K562 (cell line): ENCODE measurements around the gene YJEFN3. TPM values are rescaled to one million over a fixed set of nuclear protein-coding genes. Genes with fewer than 3 reads are reported as not detected.

Experiments
- ATAC-seq: fragments of 200-7000 bp; cut with Tn5 transposase; 3 replicates; pipeline ENCODE4 v1.9.1; 2020; ENCODE audit warnings: moderate library complexity
- BruUV-seq: library from RNA; stranded (reverse); fragments of 400-500 nt; replicated peaks from 2 replicates; lab custom pipeline; 2021; lab: Mats Ljungman, UMichigan
- CTCF ChIA-PET: fragments of 300-600 bp; formaldehyde crosslinking; extraction: SDS; loops from one replicate; lab custom pipeline; 2021; ENCODE audit warnings: low intra/inter-chr PET ratio; lab: Yijun Ruan, JAX
- POLR2A ChIA-PET: fragments of 300-600, 350-650 bp; sonication (Branson Sonifier 250); formaldehyde crosslinking; extraction: SDS; loops from one replicate; lab custom pipeline; 2021; ENCODE audit warnings: antibody characterized with exemption, inconsistent platforms; lab: Yijun Ruan, JAX
- DNase-seq, 4 experiments: peaks; one replicate each; pipeline versions ENCODE4 v3.0.0 to v3.0.0-alpha.2; 2011 to 2018; ENCODE audit warnings: low spot score in 3 of 4, mixed read lengths in 3 of 4; ENCODE audit errors: extremely low read depth in 1 of 4
- FAIRE-seq: peaks from 2 replicates; lab custom pipeline; 2011; peaks lifted over from hg19 to GRCh38; lab: Jason Lieb, UNC
- H2AFZ ChIP-seq: 2 replicates; pipeline ENCODE4 v1.6.0; 2011; ENCODE audit warnings: low read depth, low read length, control low read depth, inconsistent platforms
- H3K27ac ChIP-seq: fragments of 200-600 bp; 3 replicates; pipeline ENCODE4 v1.8.0; 2011; ENCODE audit warnings: low read depth, mild to moderate bottlenecking, control low read depth, inconsistent platforms, low read length, moderate library complexity, mixed read lengths; ENCODE audit errors: extremely low read depth
- H3K27me3 ChIP-seq, 2 experiments: fragments of 300-600 bp in 1 of 2; 2 replicates in 1 of 2; 3 replicates in 1 of 2; pipeline versions ENCODE4 v1.6.0 to v1.8.0; 2011; ENCODE audit warnings: inconsistent platforms in 2 of 2, low read length in 2 of 2, mild to moderate bottlenecking in 1 of 2, mixed read lengths in 1 of 2, moderate library complexity in 1 of 2; ENCODE audit not compliant: control insufficient read depth in 2 of 2, insufficient read depth in 2 of 2
- H3K36me3 ChIP-seq: fragments of 300-600 bp; 3 replicates; pipeline ENCODE4 v1.8.0; 2011; ENCODE audit warnings: mild to moderate bottlenecking, low read length, inconsistent platforms; ENCODE audit not compliant: control insufficient read depth, insufficient read depth
- H3K4me1 ChIP-seq, 2 experiments: fragments of 200-600 bp in 1 of 2; replicated peaks in 1 of 2; 2 replicates in 1 of 2; 3 replicates in 1 of 2; pipeline versions ENCODE4 v1.5.1 to v1.8.0; 2011; ENCODE audit warnings: inconsistent platforms in 2 of 2, low read length in 2 of 2, mild to moderate bottlenecking in 1 of 2, mixed read lengths in 1 of 2, moderate library complexity in 1 of 2; ENCODE audit not compliant: control insufficient read depth in 2 of 2, insufficient read depth in 2 of 2
- H3K4me2 ChIP-seq: 2 replicates; pipeline ENCODE4 v1.6.1; 2011; ENCODE audit warnings: low read length, control low read depth, inconsistent platforms, mixed read lengths; ENCODE audit not compliant: insufficient read depth
- H3K4me3 ChIP-seq: fragments of 200-600 bp; sonication (generic), shearing (Covaris generic); 2 replicates; pipeline ENCODE4 v1.5.1; 2016; ENCODE audit warnings: control low read depth, inconsistent platforms
- H3K79me2 ChIP-seq: fragments of 200-600 bp; 3 replicates; pipeline ENCODE4 v1.8.0; 2011; ENCODE audit warnings: low read length, inconsistent platforms; ENCODE audit not compliant: control insufficient read depth, insufficient read depth
- H3K9ac ChIP-seq, 2 experiments: 2 replicates each; pipeline versions ENCODE4 v1.6.0 to v1.6.1; 2011; ENCODE audit warnings: low read depth in 2 of 2, low read length in 2 of 2, control low read depth in 1 of 2, inconsistent platforms in 1 of 2, mild to moderate bottlenecking in 1 of 2, mixed read lengths in 1 of 2; ENCODE audit not compliant: insufficient read depth in 1 of 2
- H3K9me1 ChIP-seq: one replicate; pipeline ENCODE4 v1.6.0; 2011; ENCODE audit warnings: inconsistent platforms, mild to moderate bottlenecking, low read length, moderate library complexity; ENCODE audit not compliant: control insufficient read depth, insufficient read depth
- H3K9me3 ChIP-seq: replicated peaks from 2 replicates; pipeline ENCODE4 v1.5.1; 2011; ENCODE audit warnings: low read depth, low read length, inconsistent platforms; ENCODE audit not compliant: control insufficient read depth, insufficient read depth
- H4K20me1 ChIP-seq: replicated peaks from 2 replicates; pipeline ENCODE4 v1.6.1; 2011; ENCODE audit warnings: low read length, inconsistent platforms, mixed read lengths; ENCODE audit not compliant: control insufficient read depth, insufficient read depth
- CXXC5 ChIP-seq: fragments of 250-450 bp; sonication (Bioruptor Pico); IDR thresholded peaks from 2 replicates; pipeline ENCODE4 v1.8.0; 2022; ENCODE audit warnings: inconsistent platforms, mild to moderate bottlenecking, moderate library complexity
- GABPA ChIP-seq: fragments of 200-800 bp; sonication (Bioruptor generic); conservative IDR thresholded peaks from 2 replicates; pipeline ENCODE4 v1.6.1; 2016; ENCODE audit warnings: low read depth, missing genetic modification characterization, missing compliant biosample characterization
- HES1 ChIP-seq: fragments of 450-650 bp; IDR thresholded peaks from 2 replicates; pipeline ENCODE4 v1.6.1; 2016; ENCODE audit warnings: low read depth, mild to moderate bottlenecking, moderate library complexity
- HLTF ChIP-seq: fragments of 450-650 bp; IDR thresholded peaks from 2 replicates; pipeline ENCODE4 v1.6.1; 2016
- HNRNPLL ChIP-seq: fragments of 200-400 bp; formaldehyde crosslinking; IDR thresholded peaks from 2 replicates; pipeline ENCODE4 v1.6.1; 2017; ENCODE audit warnings: low read length, low read depth, mild to moderate bottlenecking; ENCODE audit not compliant: poor library complexity, severe bottlenecking
- KAT8 ChIP-seq: fragments of 450-650 bp; IDR thresholded peaks from 2 replicates; pipeline ENCODE4 v1.6.1; 2016; ENCODE audit warnings: low read depth, mild to moderate bottlenecking
- KDM5B ChIP-seq: fragments of 200-600 bp; sonication (generic); IDR thresholded peaks from 2 replicates; pipeline ENCODE4 v1.6.1; 2012; ENCODE audit warnings: low read depth, mild to moderate bottlenecking, moderate library complexity, low read length, control low read depth, inconsistent platforms; ENCODE audit not compliant: insufficient replicate concordance
- NFE2L1 ChIP-seq: fragments of 450-650 bp; IDR thresholded peaks from 2 replicates; pipeline ENCODE4 v1.6.1; 2016; ENCODE audit warnings: missing genetic modification characterization, low read depth, mild to moderate bottlenecking, missing compliant biosample characterization, moderate library complexity, borderline replicate concordance
- PHB2 ChIP-seq: fragments of 450-650 bp; IDR thresholded peaks from 2 replicates; pipeline ENCODE4 v1.6.1; 2017; ENCODE audit warnings: low read depth
- PML ChIP-seq: IDR thresholded peaks from 2 replicates; pipeline ENCODE4 v1.6.1; 2012; ENCODE audit warnings: low read length, inconsistent platforms
- PRPF4 ChIP-seq: fragments of 200-400 bp; formaldehyde crosslinking; IDR thresholded peaks from one replicate; pipeline ENCODE4 v1.6.1; 2017; ENCODE audit warnings: low read length, low read depth, mild to moderate bottlenecking; ENCODE audit not compliant: insufficient read depth, poor library complexity, severe bottlenecking
- RNF2 ChIP-seq: sonication (generic); IDR thresholded peaks from 2 replicates; pipeline ENCODE4 v1.6.1; 2016
- RUNX1 ChIP-seq: sonication (generic); IDR thresholded peaks from 2 replicates; pipeline ENCODE4 v1.6.1; 2016; ENCODE audit warnings: antibody characterized with exemption, low read depth
- TGIF2 ChIP-seq: sonication (generic); formaldehyde crosslinking; IDR thresholded peaks from 2 replicates; pipeline ENCODE4 v1.8.1; 2022; ENCODE audit warnings: mild to moderate bottlenecking, missing genetic modification reagents, moderate library complexity
- ZBTB1 ChIP-seq: sonication (generic); formaldehyde crosslinking; IDR thresholded peaks from 2 replicates; pipeline ENCODE4 v1.8.1; 2023; ENCODE audit warnings: missing genetic modification reagents, low read depth, mild to moderate bottlenecking, borderline replicate concordance
- ZMIZ1 ChIP-seq, 2 experiments: fragments of 150-350 bp in 1 of 2; IDR thresholded peaks; 2 replicates each; pipeline ENCODE4 v1.6.1; 2012 to 2016; ENCODE audit warnings: low read depth in 2 of 2, low read length in 2 of 2, mild to moderate bottlenecking in 1 of 2, moderate library complexity in 1 of 2
- ZZZ3 ChIP-seq: fragments of 450-650 bp; IDR thresholded peaks from 2 replicates; pipeline ENCODE4 v1.6.1; 2016; ENCODE audit warnings: antibody characterized with exemption, mild to moderate bottlenecking, moderate library complexity
- WGBS: fragments of 100-300 bp; shearing (Covaris generic); methylation state at CpG from one replicate; pipeline ENCODE4 v1.1.6; 2016; ENCODE audit warnings: low coverage, mixed read lengths; ENCODE audit not compliant: insufficient coverage; ENCODE audit errors: missing lambda C conversion rate; 5-methylcytosine and 5-hydroxymethylcytosine counted together
- in situ Hi-C: fragments of 300-500 bp; cut with MboI; formaldehyde crosslinking; loops from 4 replicates; pipeline ENCODE4 v1.15.0; 2018; ENCODE audit warnings: inconsistent platforms, mixed read lengths
- intact Hi-C: fragments of 100-400 bp; cut with micrococcal nuclease; formaldehyde crosslinking; loops from 2 replicates; pipeline ENCODE4 v1.14.2; 2022
- polyA plus RNA-seq, 8 experiments: library from polyadenylated mRNA; depleted of rRNA in 4 of 8; stranded (reverse) in 5 of 8; unstranded in 3 of 8; fragments of >200 nt; fragmentation: Nextera tagmentation in 2 of 8; fragmentation: Illumina TruSeq in 1 of 8; extraction: Ambion mirVana in 2 of 8; extraction: Trizol in 1 of 8; gene quantifications; 2 replicates each; pipeline versions ENCODE4 v1.2.1 to v1.2.3, GENCODE V29; 2011 to 2014; ENCODE audit warnings: inconsistent platforms in 1 of 8, missing spikeins in 1 of 8
- total RNA-seq, 7 experiments: library from RNA; depleted of rRNA in 6 of 7; stranded (reverse); fragments of >200 nt in 6 of 7; fragmentation: Illumina TruSeq in 2 of 7; extraction: Trizol in 2 of 7; gene quantifications; 2 replicates each; pipeline versions ENCODE4 v1.2.1 to v1.2.3, GENCODE V29; 2011 to 2021; ENCODE audit warnings: low replicate concordance in 1 of 7

The YJEFN3 gene
- total and polyA plus RNA-seq, 9 of the 15 experiments (the other 6 are each of a cell fraction or from before 2014, with no cell fraction given): 0.04 to 5.8 (median 1.3) TPM; not detected in 1

- no peaks in the 10 kb centered on the region for H3K79me2 ChIP-seq
- POLR2A ChIA-PET: interaction anchor here (1.1 kb wide), 1 partner anchor 11 kb away, joined by 3 read pairs; no protein-coding TSS in a partner anchor
- CTCF ChIA-PET: no interaction called here
- H3K4me1 ChIP-seq: peaks cover 0 to 25% of the 10 kb centered on the region in 2 experiments; a peak in 2 of 5 replicates
- no peaks in the 10 kb centered on the region for H3K9me3 ChIP-seq
- no peak for FAIRE-seq
- no peak overlapping the region for H3K4me3 ChIP-seq
- BruUV-seq: no TSS peak
- no peak overlapping the region for H2AFZ ChIP-seq
- no peaks in the 10 kb centered on the region for H3K9me1 ChIP-seq
- H3K9ac ChIP-seq: no peak overlapping the region
- H4K20me1 ChIP-seq: peaks cover 7% of the 10 kb centered on the region; the same call in 1 of the 2 replicates
- 10% methylated on average over 16 of the region's 16 CpGs for WGBS
- no peak for DNase-seq
- no peak overlapping the region for H3K27ac ChIP-seq
- peaks cover 0 to 21% of the 10 kb centered on the region in 2 experiments; a peak in 3 of 5 replicates for H3K27me3 ChIP-seq
- intact Hi-C loops: no loop called here
- H3K4me2 ChIP-seq: no peak overlapping the region
- no peak for ATAC-seq
- in situ Hi-C loops: loop anchor here (10.0 kb wide), 1 partner anchor 396 kb away; no protein-coding TSS in a partner anchor
- no peaks in the 10 kb centered on the region for H3K36me3 ChIP-seq
- TF ChIP-seq ZZZ3 (no peak), KAT8 (no peak), NFE2L1 (tag) (no peak), HNRNPLL (no peak), HES1 (no peak), PML (no peak), TGIF2 (no peak), CXXC5 (CRISPR knock-in tag) (no peak), RNF2 (no peak), ZBTB1 (CRISPR knock-in tag) (no peak), PRPF4 (no peak), GABPA (tag) (no peak), PHB2 (no peak), HLTF (no peak), ZMIZ1 (IDR thresholded peaks at IDR 0.05; ENCODE audit: low read depth in 2 of 2, low read length in 2 of 2) (no peak), KDM5B (no peak), RUNX1 (no peak)
Measured at GRCh38 chr19:19558636-19559035, 29.9 kb downstream of the YJEFN3 start.
